NB4 (cell line): Measurements from ENCODE around the gene MPC2.
"Not testable (repeated sequence)": the region's sequence is repeated elsewhere in the genome, so short reads cannot be mapped to it uniquely, and the experiment has no call there.

Source experiments
- DNase-seq: peaks from one replicate; pipeline ENCODE4 v3.0.0; 2010; ENCODE audit warnings: low read depth
- H3K4me3 ChIP-seq: one replicate; pipeline ENCODE4 v1.5.1; 2011; ENCODE audit warnings: mild to moderate bottlenecking, low read depth, low read length, moderate library complexity
- CTCF ChIP-seq: IDR thresholded peaks from one replicate; pipeline ENCODE4 v1.5.1; 2012; ENCODE audit warnings: low read depth, low read length
- MAX ChIP-seq: IDR thresholded peaks from 2 replicates; pipeline ENCODE4 v1.6.1; 2011; ENCODE audit warnings: low read depth, low read length
- MYC ChIP-seq: IDR thresholded peaks from 2 replicates; pipeline ENCODE4 v1.6.1; 2011; ENCODE audit warnings: low read depth, low read length
- POLR2A ChIP-seq: IDR thresholded peaks from 2 replicates; pipeline ENCODE4 v1.6.1; 2011; ENCODE audit warnings: mild to moderate bottlenecking; ENCODE audit not compliant: insufficient read length; ENCODE audit errors: extremely low read depth

The MPC2 gene

GRCh38 chr1:167933788-167934187, 3.1 kb downstream of the MPC2 start:
- TF ChIP-seq POLR2A = no peak
- TF ChIP-seq MAX = no peak
- TF ChIP-seq CTCF = no peak
- TF ChIP-seq MYC = no peak
- H3K4me3 ChIP-seq = peak overlapping the region; percentile 80
- DNase-seq = no peak

GRCh38 chr1:167929725-167930124, 7.1 kb downstream of the MPC2 start:
- H3K4me3 ChIP-seq = no peak overlapping the region
- no peak for DNase-seq

GRCh38 chr1:167928919-167929318, 8.0 kb downstream of the MPC2 start:
- not testable (repeated sequence) for DNase-seq, H3K4me3 ChIP-seq

More at GRCh38 chr1:167929725-167930124, 7.1 kb downstream of the MPC2 start:
- TF ChIP-seq CTCF (no peak), POLR2A (no peak), MAX (no peak), MYC (no peak)

GRCh38 chr1:167928457-167928852, 8.4 kb downstream of the MPC2 start:
- DNase-seq = no peak
- TF ChIP-seq CTCF = no peak
- no peak for TF ChIP-seq POLR2A
- TF ChIP-seq MAX = no peak
- TF ChIP-seq MYC = no peak
- H3K4me3 ChIP-seq = no peak overlapping the region

GRCh38 chr1:167927046-167927754, 9.7 kb downstream of the MPC2 start:
- no peak for DNase-seq
- no peak overlapping the region for H3K4me3 ChIP-seq
- TF ChIP-seq POLR2A = no peak
- TF ChIP-seq MAX = no peak
- no peak for TF ChIP-seq CTCF
- TF ChIP-seq MYC = no peak

- no peak for TF ChIP-seq MAX
- TF ChIP-seq CTCF = no peak
- no peak for TF ChIP-seq POLR2A
- no peak overlapping the region for H3K4me3 ChIP-seq
- DNase-seq = no peak
Observed at GRCh38 chr1:167926486-167926997, 10.3 kb downstream of the MPC2 start.
